ENCODE results near the gene FBXL2.

- TF ChIP-seq POLR2A (IDR thresholded peaks at IDR 0.05; ENCODE audit: control extremely low read depth in 1 of 2, low read depth in 2 of 2, low read length in 2 of 2), result no peak
- no peak for TF ChIP-seq ZNF274 (IDR thresholded peaks at IDR 0.05; ENCODE audit: borderline replicate concordance, extremely low read depth, low read length)
- TF ChIP-seq CTCF (IDR thresholded peaks at IDR 0.05; ENCODE audit: control extremely low read depth in 1 of 3, insufficient read depth in 1 of 3, low read depth in 1 of 3, low read length in 3 of 3), result no peak
- no peak for TF ChIP-seq CHD2 (IDR thresholded peaks at IDR 0.05; ENCODE audit: low read length)
- TF ChIP-seq TAF1 (IDR thresholded peaks at IDR 0.05; ENCODE audit: low read depth, low read length), result no peak
- no peak for TF ChIP-seq E2F6 (IDR thresholded peaks at IDR 0.05)
- TF ChIP-seq SP1 (IDR thresholded peaks at IDR 0.05; ENCODE audit: low read depth, low read length), result no peak
- no peak for TF ChIP-seq TEAD4 (IDR thresholded peaks at IDR 0.05; ENCODE audit: low read depth, low read length)
- no peak for TF ChIP-seq MAX (IDR thresholded peaks at IDR 0.05)
- no peak for TF ChIP-seq JUND (IDR thresholded peaks at IDR 0.05; ENCODE audit: low read length)
- no peak for TF ChIP-seq SP2 (IDR thresholded peaks at IDR 0.05; ENCODE audit: low read length)
- no peak for TF ChIP-seq RAD21 (IDR thresholded peaks at IDR 0.05 in 1 of 2, conservative IDR thresholded peaks at IDR 0.05 in 1 of 2; ENCODE audit: low read depth in 2 of 2, low read length in 2 of 2)
- no peak for TF ChIP-seq USF2 (IDR thresholded peaks at IDR 0.05; ENCODE audit: low read length)
Measured at GRCh38 chr3:33355611-33356010, 78.4 kb downstream of the FBXL2 start.

All from H1 (cell line).